ENCODE measurements around the gene CCDC192. TPM values are rescaled to one million over a fixed set of nuclear protein-coding genes. Genes with fewer than 3 reads are reported as not detected.

The CCDC192 gene
- total RNA-seq, 1 experiment from 2014 or later, result not detected

DNA sequence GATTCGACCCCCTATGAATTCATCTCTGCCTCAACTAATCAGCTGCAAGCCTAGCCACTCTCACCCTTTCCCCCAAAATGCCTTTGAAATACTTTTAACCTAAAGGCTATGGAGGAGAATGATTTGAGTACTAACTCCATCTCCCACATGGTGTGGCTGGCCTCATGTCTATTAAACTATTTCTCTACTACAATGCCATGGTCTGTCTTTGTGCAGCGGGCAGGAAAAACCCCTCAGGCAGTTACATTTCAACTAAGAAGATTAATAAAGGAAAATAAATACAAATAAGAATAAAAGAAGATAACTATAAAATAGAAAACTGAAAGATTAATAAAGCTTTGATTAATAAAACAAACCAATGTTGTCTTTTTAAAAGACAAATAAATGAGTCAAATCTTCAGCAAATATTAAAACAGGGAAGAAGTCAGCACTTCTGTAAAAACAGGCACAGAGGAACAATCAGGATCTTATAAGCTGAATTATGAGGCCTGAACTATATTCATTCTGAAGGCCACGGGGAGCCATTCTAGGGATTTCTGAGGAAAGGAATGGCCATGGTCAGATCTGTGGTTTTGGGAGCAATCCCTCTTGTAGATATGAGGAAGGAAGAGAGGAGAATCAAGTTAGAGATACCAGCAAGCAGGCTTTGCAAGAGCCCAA, 264.3 kb downstream of the CCDC192 start:
- BruUV-seq (replicated peaks), result no TSS peak

GRCh38 chr5:127967983-127968592, 264.9 kb downstream of the CCDC192 start:
- no peaks in the 10 kb centered on the region for H3K36me3 Mint-ChIP-seq (ENCODE audit: insufficient read depth, unreplicated experiment)
- peaks cover 7% of the 10 kb centered on the region for H3K4me1 Mint-ChIP-seq (ENCODE audit: low read depth, unreplicated experiment)
- no peak overlapping the region for H3K4me3 ChIP-seq (ENCODE audit: low read depth, low read length)
- BruUV-seq (replicated peaks), result no TSS peak
- no peaks in the 10 kb centered on the region for H3K27me3 ChIP-seq (replicated peaks; ENCODE audit: control insufficient read depth, insufficient read depth, low read length)
- POLR2A ChIA-PET, result no interaction called here
- H3K36me3 ChIP-seq (ENCODE audit: control insufficient read depth, insufficient read depth, low read length), result no peaks in the 10 kb centered on the region
- no peak overlapping the region for H3K27ac Mint-ChIP-seq (ENCODE audit: unreplicated experiment)
- CTCF ChIA-PET, result no interaction called here
- H3K9me3 Mint-ChIP-seq (ENCODE audit: unreplicated experiment), result peaks cover 14% of the 10 kb centered on the region
- TF ChIP-seq, protein P1, sequence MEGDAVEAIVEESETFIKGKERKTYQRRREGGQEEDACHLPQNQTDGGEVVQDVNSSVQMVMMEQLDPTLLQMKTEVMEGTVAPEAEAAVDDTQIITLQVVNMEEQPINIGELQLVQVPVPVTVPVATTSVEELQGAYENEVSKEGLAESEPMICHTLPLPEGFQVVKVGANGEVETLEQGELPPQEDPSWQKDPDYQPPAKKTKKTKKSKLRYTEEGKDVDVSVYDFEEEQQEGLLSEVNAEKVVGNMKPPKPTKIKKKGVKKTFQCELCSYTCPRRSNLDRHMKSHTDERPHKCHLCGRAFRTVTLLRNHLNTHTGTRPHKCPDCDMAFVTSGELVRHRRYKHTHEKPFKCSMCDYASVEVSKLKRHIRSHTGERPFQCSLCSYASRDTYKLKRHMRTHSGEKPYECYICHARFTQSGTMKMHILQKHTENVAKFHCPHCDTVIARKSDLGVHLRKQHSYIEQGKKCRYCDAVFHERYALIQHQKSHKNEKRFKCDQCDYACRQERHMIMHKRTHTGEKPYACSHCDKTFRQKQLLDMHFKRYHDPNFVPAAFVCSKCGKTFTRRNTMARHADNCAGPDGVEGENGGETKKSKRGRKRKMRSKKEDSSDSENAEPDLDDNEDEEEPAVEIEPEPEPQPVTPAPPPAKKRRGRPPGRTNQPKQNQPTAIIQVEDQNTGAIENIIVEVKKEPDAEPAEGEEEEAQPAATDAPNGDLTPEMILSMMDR (IDR thresholded peaks at IDR 0.05; ENCODE audit: insufficient read depth in 1 of 2, low read depth in 1 of 2, low read length in 1 of 2, severe bottlenecking in 1 of 2, unreplicated experiment in 1 of 2), result no peak
- no peaks in the 10 kb centered on the region for H3K4me1 ChIP-seq
- intact Hi-C loops (cut with micrococcal nuclease; ENCODE audit: unreplicated experiment), result no loop called here
- no peaks in the 10 kb centered on the region for H3K27me3 Mint-ChIP-seq (ENCODE audit: insufficient read depth, unreplicated experiment)
- H3K4me3 Mint-ChIP-seq (ENCODE audit: unreplicated experiment), result no peak overlapping the region
- H3K9me3 ChIP-seq, result peaks cover 7% of the 10 kb centered on the region; the same call in 1 of the 2 replicates
- no peak for DNase-seq

More for the DNA sequence above, 264.3 kb downstream of the CCDC192 start:
- Mint-ChIP-seq H3K27ac (ENCODE audit: unreplicated experiment) (no peak overlapping the region), H3K36me3 (ENCODE audit: insufficient read depth, unreplicated experiment) (no peaks in the 10 kb centered on the region), H3K27me3 (ENCODE audit: insufficient read depth, unreplicated experiment) (no peaks in the 10 kb centered on the region), H3K4me3 (ENCODE audit: unreplicated experiment) (no peak overlapping the region), H3K4me1 (ENCODE audit: low read depth, unreplicated experiment) (peaks cover 7% of the 10 kb centered on the region), H3K9me3 (ENCODE audit: unreplicated experiment) (peaks cover 14% of the 10 kb centered on the region)
- Histone ChIP-seq H3K36me3 (ENCODE audit: control insufficient read depth, insufficient read depth, low read length) (no peaks in the 10 kb centered on the region), H3K4me3 (ENCODE audit: low read depth, low read length) (no peak overlapping the region), H3K27me3 (replicated peaks; ENCODE audit: control insufficient read depth, insufficient read depth, low read length) (no peaks in the 10 kb centered on the region), H3K9me3 (peaks cover 7% of the 10 kb centered on the region; the same call in 1 of the 2 replicates), H3K4me1 (no peaks in the 10 kb centered on the region)
- no peak for DNase-seq
- intact Hi-C loops (cut with micrococcal nuclease; ENCODE audit: unreplicated experiment), result no loop called here
- TF ChIP-seq, protein P1 (IDR thresholded peaks at IDR 0.05; ENCODE audit: insufficient read depth in 1 of 2, low read depth in 1 of 2, low read length in 1 of 2, severe bottlenecking in 1 of 2, unreplicated experiment in 1 of 2), result no peak
- ChIA-PET CTCF (no interaction called here), POLR2A (no interaction called here)

DNA sequence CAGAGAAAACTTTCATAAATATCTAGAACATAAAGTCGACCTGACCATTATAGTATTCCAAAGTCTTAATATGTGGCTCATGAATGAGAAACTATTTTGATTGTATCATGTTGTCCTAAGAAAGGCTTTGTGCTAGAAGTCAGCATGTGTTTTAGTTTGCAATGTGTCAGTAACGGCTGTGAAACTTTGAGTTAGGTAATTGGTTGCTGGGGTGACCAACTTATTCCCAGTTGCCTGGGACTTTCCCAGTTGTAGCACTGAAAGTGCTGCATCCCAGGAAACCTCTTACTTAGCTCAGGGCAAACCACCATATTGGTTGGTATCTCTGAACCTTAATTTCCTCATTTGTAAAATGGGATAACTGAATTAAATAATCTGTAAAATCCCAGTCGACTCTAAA, 265.8 kb downstream of the CCDC192 start:
- H3K9me3 ChIP-seq, result peaks cover 7% of the 10 kb centered on the region; the same call in 1 of the 2 replicates
- no peak overlapping the region for H3K27ac Mint-ChIP-seq (ENCODE audit: unreplicated experiment)
- TF ChIP-seq, protein P1 (IDR thresholded peaks at IDR 0.05; ENCODE audit: insufficient read depth in 1 of 2, low read depth in 1 of 2, low read length in 1 of 2, severe bottlenecking in 1 of 2, unreplicated experiment in 1 of 2), result no peak
- H3K27me3 Mint-ChIP-seq (ENCODE audit: insufficient read depth, unreplicated experiment), result no peaks in the 10 kb centered on the region
- no TSS peak for BruUV-seq (replicated peaks)
- no peaks in the 10 kb centered on the region for H3K36me3 Mint-ChIP-seq (ENCODE audit: insufficient read depth, unreplicated experiment)
- peaks cover 7% of the 10 kb centered on the region for H3K4me1 Mint-ChIP-seq (ENCODE audit: low read depth, unreplicated experiment)
- H3K27me3 ChIP-seq (replicated peaks; ENCODE audit: control insufficient read depth, insufficient read depth, low read length), result no peaks in the 10 kb centered on the region
- no peak for DNase-seq
- ChIA-PET POLR2A (no interaction called here), CTCF (no interaction called here)
- no peak overlapping the region for H3K4me3 ChIP-seq (ENCODE audit: low read depth, low read length)
- intact Hi-C loops (cut with micrococcal nuclease; ENCODE audit: unreplicated experiment), result no loop called here
- no peaks in the 10 kb centered on the region for H3K36me3 ChIP-seq (ENCODE audit: control insufficient read depth, insufficient read depth, low read length)
- H3K4me3 Mint-ChIP-seq (ENCODE audit: unreplicated experiment), result no peak overlapping the region
- H3K9me3 Mint-ChIP-seq (ENCODE audit: unreplicated experiment), result peaks cover 14% of the 10 kb centered on the region
- no peaks in the 10 kb centered on the region for H3K4me1 ChIP-seq
